SH-SY5Y (cell line): ENCODE data around the gene PLIN3.

Source experiments
- GATA2 ChIP-seq: IDR thresholded peaks from 2 replicates; pipeline ENCODE4 v1.6.1; 2011; ENCODE audit warnings: mild to moderate bottlenecking, low read depth, low read length
- GATA3 ChIP-seq: IDR thresholded peaks from 2 replicates; pipeline ENCODE4 v1.6.1; 2011; ENCODE audit warnings: low read depth, mild to moderate bottlenecking, low read length, moderate library complexity

DNA sequence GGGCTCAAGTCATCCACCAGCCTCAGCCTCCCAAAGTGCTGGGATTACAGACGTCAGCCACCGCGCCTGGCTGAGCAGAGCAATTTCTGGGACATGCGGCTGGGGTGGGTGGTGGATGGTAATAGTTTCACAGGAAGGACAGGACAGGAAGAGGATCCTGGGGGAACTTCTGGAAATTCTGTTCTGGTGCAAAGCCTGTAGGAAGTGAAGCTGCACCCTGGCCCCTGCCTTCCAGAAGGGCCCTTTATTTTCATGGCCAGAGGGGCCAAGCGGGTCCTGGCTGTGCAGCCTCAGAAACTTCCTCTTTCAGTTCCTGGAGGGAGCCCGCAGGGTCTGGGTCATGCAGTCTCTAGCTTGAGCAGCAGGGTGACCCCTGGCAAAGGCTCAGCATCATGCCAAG is 60.3 kb downstream of the PLIN3 start:
- TF ChIP-seq GATA2 (no peak), GATA3 (no peak)
